Activated CD4-positive, alpha-beta T cell treated with anti-CD3 and anti-CD28 coated beads, Interleukin-2, amount 10 ng/mL, durations not matched to agents 24 days and 14 days (primary cell): ENCODE measurements around the gene FTCD. TPM values are rescaled to one million over a fixed set of nuclear protein-coding genes. Genes with fewer than 3 reads are reported as not detected.
"Not testable (repeated sequence)": the region's sequence is repeated elsewhere in the genome, so short reads cannot be mapped to it uniquely, and the experiment has no call there.

Source experiments
- DNase-seq: peaks from one replicate; pipeline ENCODE4 v3.0.0; 2022
- H3K27ac Mint-ChIP-seq: one replicate; pipeline ENCODE4 v1.8.0; 2022; ENCODE audit warnings: mild to moderate bottlenecking, mixed read lengths
- H3K27me3 Mint-ChIP-seq: one replicate; pipeline ENCODE4 v1.8.0; 2022; ENCODE audit warnings: mixed read lengths
- H3K36me3 Mint-ChIP-seq: one replicate; pipeline ENCODE4 v1.8.0; 2022; ENCODE audit warnings: low read depth, mild to moderate bottlenecking, mixed read lengths
- H3K4me1 Mint-ChIP-seq: one replicate; pipeline ENCODE4 v1.8.0; 2021; ENCODE audit warnings: mixed read lengths
- H3K4me3 Mint-ChIP-seq: one replicate; pipeline ENCODE4 v1.8.0; 2022; ENCODE audit warnings: mild to moderate bottlenecking, moderate library complexity, mixed read lengths
- H3K9me3 Mint-ChIP-seq: one replicate; pipeline ENCODE4 v1.8.0; 2021; ENCODE audit warnings: mixed read lengths
- intact Hi-C: fragments of 100-400 bp; cut with micrococcal nuclease; formaldehyde crosslinking; loops from one replicate; pipeline ENCODE4 v1.15.1; 2023
- total RNA-seq: library from RNA; stranded (reverse); gene quantifications from 2 replicates; pipeline ENCODE4 v1.2.3, GENCODE V29; 2022

Gene FTCD
- total RNA-seq, 1 donor from 2014 or later: 0.30 TPM

DNA sequence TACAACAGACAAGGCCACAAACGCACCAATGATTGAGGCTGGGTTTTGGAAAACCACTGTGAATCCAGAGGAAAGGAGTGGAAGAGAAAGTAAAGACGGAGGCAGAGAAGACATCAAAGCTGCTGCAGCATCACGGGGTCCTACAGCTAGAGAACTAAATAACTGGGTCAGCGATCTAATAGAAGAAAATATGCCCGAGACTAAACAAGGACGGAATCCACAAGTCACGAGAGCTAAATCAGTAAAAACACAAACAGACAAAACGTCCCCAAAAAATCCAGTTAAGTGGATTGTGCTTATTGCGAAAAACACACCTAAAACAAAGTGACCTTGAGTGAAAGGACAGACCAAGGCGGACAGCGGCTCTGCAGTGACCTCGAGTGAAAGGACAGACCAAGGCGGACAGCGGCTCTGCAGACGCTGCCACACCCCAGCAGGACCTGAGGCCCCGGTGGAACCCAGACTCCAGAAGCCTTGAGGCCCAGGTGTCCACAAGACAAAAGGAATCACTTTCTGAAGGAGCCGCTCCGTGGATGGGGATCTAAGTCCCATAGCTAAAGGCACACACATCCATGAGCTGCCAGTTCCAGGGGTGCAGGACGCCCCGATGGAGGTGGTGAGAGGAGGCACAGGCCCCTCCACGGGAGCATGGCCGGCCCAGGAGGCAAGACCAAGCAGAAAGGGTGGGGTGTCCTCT is 6.0 kb downstream of the FTCD start:
- peaks cover 3% of the 10 kb centered on the region for H3K4me1 Mint-ChIP-seq
- intact Hi-C loops: no loop called here
- DNase-seq: no peak
- no peak overlapping the region for H3K27ac Mint-ChIP-seq
- H3K27me3 Mint-ChIP-seq: no peaks in the 10 kb centered on the region
- H3K4me3 Mint-ChIP-seq: no peak overlapping the region
- H3K9me3 Mint-ChIP-seq: no peaks in the 10 kb centered on the region
- no peaks in the 10 kb centered on the region for H3K36me3 Mint-ChIP-seq

DNA sequence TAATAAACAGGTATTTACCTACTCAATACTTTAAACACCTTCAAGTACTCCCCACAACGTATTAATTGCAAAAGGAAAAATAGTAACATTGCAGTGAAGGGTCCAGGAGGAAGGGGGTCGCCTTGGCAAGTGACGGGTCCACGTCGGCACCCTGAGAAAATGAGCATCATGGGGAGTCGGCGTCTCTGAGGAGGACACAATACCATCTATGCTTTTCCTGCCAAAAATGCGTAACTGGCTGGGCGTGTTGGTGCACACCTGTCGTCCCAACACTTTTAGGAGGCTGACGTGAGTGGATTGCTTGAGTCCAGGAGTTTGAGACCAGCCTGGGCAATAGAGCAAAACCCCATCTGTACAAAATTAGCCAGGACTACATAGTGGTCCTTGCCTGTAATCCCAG is 7.3 kb downstream of the FTCD start:
- Mint-ChIP-seq H3K9me3 (no peaks in the 10 kb centered on the region), H3K27me3 (no peaks in the 10 kb centered on the region), H3K27ac (no peak overlapping the region), H3K4me3 (no peak overlapping the region), H3K36me3 (no peaks in the 10 kb centered on the region), H3K4me1 (peaks cover 11% of the 10 kb centered on the region)
- intact Hi-C loops: no loop called here
- DNase-seq: no peak

- H3K4me1 Mint-ChIP-seq: peaks cover 11% of the 10 kb centered on the region
- H3K27me3 Mint-ChIP-seq, H3K36me3 Mint-ChIP-seq, H3K9me3 Mint-ChIP-seq, H3K4me3 Mint-ChIP-seq, intact Hi-C loops, H3K27ac Mint-ChIP-seq: not testable (repeated sequence)
- DNase-seq: peak; percentile 85
These were observed 8.0 kb downstream of the FTCD start for GRCh38 chr21:46147429-46147828.

GRCh38 chr21:46146856-46147255 is 8.5 kb downstream of the FTCD start:
- no peak for DNase-seq
- intact Hi-C loops: no loop called here
- H3K27ac Mint-ChIP-seq: no peak overlapping the region
- peaks cover 11% of the 10 kb centered on the region for H3K4me1 Mint-ChIP-seq
- no peaks in the 10 kb centered on the region for H3K27me3 Mint-ChIP-seq
- no peaks in the 10 kb centered on the region for H3K36me3 Mint-ChIP-seq
- no peaks in the 10 kb centered on the region for H3K9me3 Mint-ChIP-seq
- no peak overlapping the region for H3K4me3 Mint-ChIP-seq

GRCh38 chr21:46145840-46146691 is 9.3 kb downstream of the FTCD start:
- intact Hi-C loops: no loop called here

DNA sequence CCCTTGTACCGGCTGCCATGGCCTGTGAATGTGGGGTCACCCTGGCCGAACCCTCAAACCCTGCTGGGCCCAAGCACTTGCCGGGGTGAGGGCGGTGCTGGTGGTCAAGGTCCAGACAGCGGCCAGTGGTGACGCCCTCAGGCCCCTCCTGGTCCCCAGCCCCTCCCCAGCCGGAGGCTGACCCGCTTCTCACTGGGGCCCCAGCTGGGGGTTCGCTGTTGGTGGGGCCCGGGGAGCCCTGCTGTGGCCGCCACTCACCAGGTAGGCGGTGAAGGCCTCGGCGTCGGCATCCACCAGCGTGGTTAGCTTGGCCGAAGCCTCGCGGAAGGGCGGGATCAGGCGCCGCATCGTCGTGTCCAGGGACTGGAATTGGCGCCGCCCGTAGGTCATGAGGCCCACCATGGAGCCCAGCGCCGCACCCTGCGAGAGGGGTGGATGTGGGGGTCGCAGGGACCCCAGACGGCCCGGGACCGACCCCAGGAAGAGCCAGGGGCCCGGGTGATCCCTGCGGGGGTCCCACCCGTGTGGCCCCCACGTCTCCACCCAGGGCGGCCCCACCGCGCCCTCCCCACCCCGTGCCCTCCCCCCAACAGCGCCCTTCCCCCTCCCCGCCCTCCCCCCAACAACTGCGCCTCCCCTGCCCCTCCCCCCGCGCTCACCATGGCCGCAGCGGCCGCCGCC is 10.1 kb downstream of the FTCD start:
- Mint-ChIP-seq H3K9me3 (no peaks in the 10 kb centered on the region), H3K4me3 (no peak overlapping the region), H3K27ac (no peak overlapping the region), H3K4me1 (peaks cover 11% of the 10 kb centered on the region), H3K36me3 (no peaks in the 10 kb centered on the region), H3K27me3 (no peaks in the 10 kb centered on the region)
- DNase-seq: no peak
- intact Hi-C loops: no loop called here

More at GRCh38 chr21:46145840-46146691, 9.3 kb downstream of the FTCD start:
- H3K27ac Mint-ChIP-seq: no peak overlapping the region
- no peaks in the 10 kb centered on the region for H3K9me3 Mint-ChIP-seq
- H3K4me3 Mint-ChIP-seq: no peak overlapping the region
- no peaks in the 10 kb centered on the region for H3K36me3 Mint-ChIP-seq
- H3K27me3 Mint-ChIP-seq: no peaks in the 10 kb centered on the region
- DNase-seq: no peak
- H3K4me1 Mint-ChIP-seq: peaks cover 11% of the 10 kb centered on the region

GRCh38 chr21:46144464-46145070 is 10.8 kb downstream of the FTCD start:
- intact Hi-C loops: loop anchor here (1.0 to 5.0 kb wide), 4 partner anchors 83 to 313 kb away; partner anchors contain the start of genes DIP2A, LSS and MCM3AP
- Mint-ChIP-seq H3K27ac (peak overlapping the region; percentile 84), H3K27me3 (no peaks in the 10 kb centered on the region), H3K36me3 (no peaks in the 10 kb centered on the region), H3K9me3 (no peaks in the 10 kb centered on the region), H3K4me1 (peaks cover 11% of the 10 kb centered on the region), H3K4me3 (peak overlapping the region; percentile 26)
- no peak for DNase-seq

GRCh38 chr21:46142582-46143473 is 12.6 kb downstream of the FTCD start:
- H3K36me3 Mint-ChIP-seq: no peaks in the 10 kb centered on the region
- peaks cover 11% of the 10 kb centered on the region for H3K4me1 Mint-ChIP-seq
- no peaks in the 10 kb centered on the region for H3K9me3 Mint-ChIP-seq
- H3K4me3 Mint-ChIP-seq: no peak overlapping the region
- intact Hi-C loops: loop anchor here (1.0 to 5.0 kb wide), 4 partner anchors 41 to 314 kb away; partner anchors contain the start of genes DIP2A, LSS and SPATC1L
- DNase-seq: peak; percentile 74
- H3K27me3 Mint-ChIP-seq: no peaks in the 10 kb centered on the region
- H3K27ac Mint-ChIP-seq: no peak overlapping the region

DNA sequence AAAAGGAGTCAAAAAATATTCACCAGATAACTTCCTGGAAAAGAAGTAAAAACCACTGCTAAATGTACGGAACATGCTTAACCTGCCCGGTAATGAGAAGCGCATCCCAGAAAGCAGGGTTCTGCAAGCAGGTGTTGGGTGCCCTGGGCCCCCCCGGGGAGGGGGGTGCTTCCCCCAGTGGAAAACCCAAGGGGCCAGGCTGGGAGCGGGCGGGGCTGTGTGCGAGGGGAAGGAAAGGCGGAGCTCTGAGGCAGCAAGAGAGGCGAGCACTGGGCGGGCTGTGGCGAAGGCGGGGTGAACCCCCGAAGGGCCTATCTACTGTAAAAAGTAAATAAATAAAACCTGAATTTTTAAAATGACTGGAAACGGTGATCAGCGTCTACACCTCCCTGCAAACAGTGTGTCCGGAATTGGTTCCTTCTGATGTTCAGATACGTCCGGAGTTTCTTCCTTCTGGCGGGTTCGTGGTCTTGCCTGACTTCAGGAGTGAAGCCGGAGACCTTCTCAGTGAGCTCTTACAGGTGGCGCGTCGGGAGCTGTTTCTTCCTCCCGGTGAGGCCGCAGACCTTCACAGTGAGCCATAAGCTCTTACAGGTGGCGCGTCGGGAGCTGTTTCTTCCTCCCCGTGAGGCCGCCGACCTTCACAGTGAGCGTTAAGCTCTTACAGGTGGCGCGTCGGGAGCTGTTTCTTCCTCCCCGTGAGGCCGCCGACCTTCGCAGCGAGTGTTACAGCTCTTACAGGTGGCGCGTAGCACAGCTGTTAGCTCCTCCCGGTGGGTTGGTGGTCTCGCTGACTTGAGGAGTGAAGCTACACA is 13.4 kb downstream of the FTCD start:
- no peaks in the 10 kb centered on the region for H3K9me3 Mint-ChIP-seq
- H3K27me3 Mint-ChIP-seq: no peaks in the 10 kb centered on the region
- H3K27ac Mint-ChIP-seq: no peak overlapping the region
- H3K36me3 Mint-ChIP-seq: no peaks in the 10 kb centered on the region
- H3K4me1 Mint-ChIP-seq: peaks cover 11% of the 10 kb centered on the region
- intact Hi-C loops: loop anchor here (5.0 kb wide), 3 partner anchors 85 to 315 kb away; partner anchors contain the start of genes DIP2A and LSS
- H3K4me3 Mint-ChIP-seq: no peak overlapping the region
- DNase-seq: no peak

DNA sequence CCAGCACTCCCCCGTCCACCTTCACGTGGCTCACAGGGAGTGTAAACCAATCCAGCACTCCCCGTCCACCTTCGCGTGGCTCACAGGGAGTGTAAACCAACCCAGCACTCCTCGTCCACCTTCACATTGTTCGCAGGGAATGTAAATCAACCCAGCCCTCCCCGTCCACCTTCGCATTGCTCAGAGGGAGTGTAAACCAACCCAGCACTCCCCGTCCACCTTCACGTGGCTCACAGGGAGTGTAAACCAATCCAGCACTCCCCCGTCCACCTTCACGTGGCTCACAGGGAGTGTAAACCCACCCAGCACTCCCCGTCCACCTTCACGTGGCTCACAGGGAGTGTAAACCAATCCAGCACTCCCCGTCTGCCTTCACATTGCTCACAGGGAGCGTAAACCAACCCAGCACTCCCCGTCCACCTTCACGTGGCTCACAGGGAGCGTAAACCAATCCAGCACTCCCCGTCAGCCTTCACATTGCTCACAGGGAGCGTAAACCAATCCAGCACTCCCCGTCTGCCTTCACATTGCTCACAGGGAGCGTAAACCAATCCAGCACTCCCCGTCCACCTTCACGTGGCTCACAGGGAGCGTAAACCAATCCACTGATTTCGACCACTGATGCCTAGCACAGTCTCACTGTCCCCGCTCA is 14.9 kb downstream of the FTCD start:
- H3K4me3 Mint-ChIP-seq, H3K27ac Mint-ChIP-seq, DNase-seq, H3K9me3 Mint-ChIP-seq, H3K27me3 Mint-ChIP-seq, H3K36me3 Mint-ChIP-seq: not testable (repeated sequence)
- H3K4me1 Mint-ChIP-seq: peaks cover 11% of the 10 kb centered on the region
- intact Hi-C loops: loop anchor here (5.0 kb wide), 3 partner anchors 87 to 317 kb away; partner anchors contain the start of genes DIP2A and LSS

DNA sequence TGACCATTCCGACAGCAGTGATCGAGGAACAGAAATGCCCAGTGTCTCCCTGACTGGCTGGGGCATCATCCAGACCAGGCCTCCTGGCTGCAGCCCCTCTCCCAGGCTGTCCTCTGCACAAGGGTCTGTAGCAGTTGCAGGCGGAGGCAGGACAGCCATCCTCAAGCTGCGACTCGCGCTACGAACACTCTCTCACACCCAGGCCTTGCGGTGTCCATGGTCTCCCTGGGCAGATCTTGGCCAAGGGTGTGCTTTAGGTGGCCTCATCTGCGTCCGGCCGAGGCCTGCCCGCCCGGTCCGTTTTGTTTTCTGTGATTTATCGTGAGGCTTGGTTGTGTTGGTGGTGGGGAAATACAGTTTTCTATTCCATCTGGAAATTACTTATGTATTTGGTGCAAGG is 15.7 kb downstream of the FTCD start:
- DNase-seq: no peak
- H3K36me3 Mint-ChIP-seq: no peaks in the 10 kb centered on the region
- intact Hi-C loops: loop anchor here (5.0 kb wide), 3 partner anchors 88 to 318 kb away; partner anchors contain the start of genes DIP2A and LSS
- H3K27me3 Mint-ChIP-seq: no peaks in the 10 kb centered on the region
- no peaks in the 10 kb centered on the region for H3K9me3 Mint-ChIP-seq
- H3K4me3 Mint-ChIP-seq: no peak overlapping the region
- no peak overlapping the region for H3K27ac Mint-ChIP-seq
- peaks cover 10% of the 10 kb centered on the region for H3K4me1 Mint-ChIP-seq
